Gastrocnemius medialis (tissue), 4 donors: ENCODE measurements around the gene SVEP1. TPM values are rescaled to one million over a fixed set of nuclear protein-coding genes. Genes with fewer than 3 reads are reported as not detected.

Experiments
- ATAC-seq, 2 donors: fragments of 150-250 bp; one replicate each; pipeline ENCODE4 v1.9.1; 2016
- DNase-seq, 2 donors: peaks; one replicate each; pipeline ENCODE4 v3.0.0-alpha.2; 2019
- H3K27ac ChIP-seq, 4 donors: fragments of 200-600 bp; sonication (generic); 1 replicate in 1 of 4; 2 replicates in 3 of 4; pipeline ENCODE4 v1.5.1; 2016 to 2018; ENCODE audit warnings: mild to moderate bottlenecking in 2 of 4, moderate library complexity in 1 of 4
- H3K27me3 ChIP-seq, 3 donors: fragments of 200-600 bp; sonication (generic) in 2 of 3; 1 replicate in 1 of 3; 2 replicates in 2 of 3; pipeline versions ENCODE4 v1.5.1 to v1.6.0; 2016 to 2019; ENCODE audit warnings: mild to moderate bottlenecking in 1 of 3, moderate library complexity in 1 of 3
- H3K36me3 ChIP-seq, 2 donors: fragments of 200-600 bp; sonication (generic) in 1 of 2; one replicate each; pipeline ENCODE4 v1.5.1; 2017 to 2018
- H3K4me1 ChIP-seq, 2 donors: fragments of 200-600 bp; sonication (generic) in 1 of 2; one replicate each; pipeline ENCODE4 v1.5.1; 2016 to 2017; ENCODE audit warnings: mild to moderate bottlenecking in 2 of 2
- H3K4me3 ChIP-seq, 4 donors: fragments of 200-600 bp; sonication (generic) in 3 of 4; 1 replicate in 1 of 4; 2 replicates in 3 of 4; pipeline ENCODE4 v1.5.1; 2016 to 2019; ENCODE audit warnings: mild to moderate bottlenecking in 2 of 4
- H3K9me3 ChIP-seq, 3 donors: fragments of 200-600 bp; sonication (generic) in 2 of 3; 1 replicate in 1 of 3; 2 replicates in 2 of 3; pipeline ENCODE4 v1.5.1; 2016 to 2019
- POLR2A ChIP-seq, 2 donors: fragments of 450-650 bp; IDR thresholded peaks; one replicate each; pipeline ENCODE4 v1.6.1; 2017; ENCODE audit warnings: antibody characterized with exemption in 2 of 2, mild to moderate bottlenecking in 2 of 2, moderate library complexity in 2 of 2
- in situ Hi-C, 4 donors: fragments of 200-750 bp; cut with MboI; loops; one replicate each; pipeline versions ENCODE4 v1.15.0 to v1.8.0; 2017; ENCODE audit warnings: low sequenced_read_pairs in 4 of 4
- intact Hi-C: fragments of 100-400 bp; cut with DNase I; formaldehyde crosslinking; loops from one replicate; pipeline ENCODE4 v1.15.1; 2023; ENCODE audit warnings: low total_unique reads
- total RNA-seq, 4 donors: library from RNA; depleted of rRNA; stranded (reverse); fragments of >200 nt; gene quantifications; one replicate each; pipeline versions ENCODE4 v1.1.0 to v1.2.3, GENCODE V29; 2016
- TF ChIP-seq, protein P1 (sequence below), 5 experiments: fragments of 450-650 bp in 3 of 5; fragments of 200-600 bp in 2 of 5; sonication (generic) in 2 of 5; IDR thresholded peaks in 4 of 5; conservative IDR thresholded peaks in 1 of 5; 1 replicate in 4 of 5; 2 replicates in 1 of 5; pipeline ENCODE4 v1.5.1; 2016 to 2019; ENCODE audit warnings: antibody characterized with exemption in 5 of 5, mild to moderate bottlenecking in 3 of 5, moderate library complexity in 3 of 5

The SVEP1 gene
- total RNA-seq, 4 donors from 2014 or later: 3.8 to 10.3 (median 6.5) TPM

DNA sequence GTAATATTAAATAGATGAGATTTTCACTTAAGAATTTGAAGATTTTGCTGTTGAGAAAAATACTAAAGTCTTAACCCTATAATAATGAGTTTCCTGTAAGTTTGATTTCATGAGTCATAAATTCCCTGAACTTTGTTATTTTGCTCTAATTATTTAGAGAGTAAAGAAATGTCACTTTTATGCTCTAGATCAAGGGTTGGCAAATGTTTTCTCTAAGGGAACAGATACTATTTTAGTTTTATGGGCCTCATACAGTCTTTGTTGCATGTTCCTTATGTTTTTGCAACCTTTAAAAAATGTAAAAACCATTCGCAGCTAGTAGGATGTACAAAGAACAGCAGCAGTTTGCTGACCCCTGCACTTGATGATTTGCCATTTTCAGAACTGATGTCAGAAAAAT lies 241.4 kb downstream of the SVEP1 start:
- intact Hi-C loops (no loop called here), in situ Hi-C loops (no loop called here)
- TF ChIP-seq POLR2A (IDR thresholded peaks at IDR 0.05): no peak
- TF ChIP-seq, protein P1, sequence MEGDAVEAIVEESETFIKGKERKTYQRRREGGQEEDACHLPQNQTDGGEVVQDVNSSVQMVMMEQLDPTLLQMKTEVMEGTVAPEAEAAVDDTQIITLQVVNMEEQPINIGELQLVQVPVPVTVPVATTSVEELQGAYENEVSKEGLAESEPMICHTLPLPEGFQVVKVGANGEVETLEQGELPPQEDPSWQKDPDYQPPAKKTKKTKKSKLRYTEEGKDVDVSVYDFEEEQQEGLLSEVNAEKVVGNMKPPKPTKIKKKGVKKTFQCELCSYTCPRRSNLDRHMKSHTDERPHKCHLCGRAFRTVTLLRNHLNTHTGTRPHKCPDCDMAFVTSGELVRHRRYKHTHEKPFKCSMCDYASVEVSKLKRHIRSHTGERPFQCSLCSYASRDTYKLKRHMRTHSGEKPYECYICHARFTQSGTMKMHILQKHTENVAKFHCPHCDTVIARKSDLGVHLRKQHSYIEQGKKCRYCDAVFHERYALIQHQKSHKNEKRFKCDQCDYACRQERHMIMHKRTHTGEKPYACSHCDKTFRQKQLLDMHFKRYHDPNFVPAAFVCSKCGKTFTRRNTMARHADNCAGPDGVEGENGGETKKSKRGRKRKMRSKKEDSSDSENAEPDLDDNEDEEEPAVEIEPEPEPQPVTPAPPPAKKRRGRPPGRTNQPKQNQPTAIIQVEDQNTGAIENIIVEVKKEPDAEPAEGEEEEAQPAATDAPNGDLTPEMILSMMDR (IDR thresholded peaks at IDR 0.05 in 4 of 5, conservative IDR thresholded peaks at IDR 0.05 in 1 of 5): no peak
- no peak for DNase-seq
- Histone ChIP-seq H3K27me3 (no peaks in the 10 kb centered on the region), H3K4me1 (no peaks in the 10 kb centered on the region), H3K9me3 (no peaks in the 10 kb centered on the region), H3K27ac (no peak overlapping the region), H3K4me3 (no peak overlapping the region), H3K36me3 (no peaks in the 10 kb centered on the region)
- ATAC-seq: no peak

DNA sequence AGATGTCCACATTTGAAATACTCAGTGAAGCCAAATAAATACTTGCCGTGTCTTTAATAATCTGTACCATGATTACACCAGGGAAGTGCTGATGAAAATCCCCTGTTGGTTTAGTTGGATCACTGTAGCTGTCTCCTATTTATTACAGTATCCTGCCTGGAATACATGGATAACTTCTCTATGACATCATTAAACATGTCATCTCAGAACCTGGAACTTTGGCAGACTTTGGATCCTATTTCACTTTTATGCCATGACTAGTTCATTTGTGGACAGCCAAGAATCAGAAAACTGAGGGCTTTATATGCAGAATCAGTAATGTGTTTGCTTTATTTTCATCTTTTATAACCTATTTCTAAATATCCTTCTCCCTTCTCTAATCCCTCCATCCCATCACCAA lies 241.8 kb downstream of the SVEP1 start, which contains the start of gene TXNDC8:
TXNDC8 (minus strand) TSS at position 137 of the 400 bp plus-strand sequence.
- in situ Hi-C loops: no loop called here
- H3K4me3 ChIP-seq: no peak within 1 kb of the TSS
- no peaks in the 10 kb centered on the region for H3K9me3 ChIP-seq
- H3K27ac ChIP-seq: no peak within 1 kb of the TSS
- H3K27me3 ChIP-seq: no peaks in the 10 kb centered on the region
- no peak for ATAC-seq
- TF ChIP-seq, protein P1 (IDR thresholded peaks at IDR 0.05 in 4 of 5, conservative IDR thresholded peaks at IDR 0.05 in 1 of 5): no peak
- no peak for TF ChIP-seq POLR2A (IDR thresholded peaks at IDR 0.05)
- no peaks in the 10 kb centered on the region for H3K36me3 ChIP-seq
- intact Hi-C loops: no loop called here
- no peak for DNase-seq
- H3K4me1 ChIP-seq: no peaks in the 10 kb centered on the region

DNA sequence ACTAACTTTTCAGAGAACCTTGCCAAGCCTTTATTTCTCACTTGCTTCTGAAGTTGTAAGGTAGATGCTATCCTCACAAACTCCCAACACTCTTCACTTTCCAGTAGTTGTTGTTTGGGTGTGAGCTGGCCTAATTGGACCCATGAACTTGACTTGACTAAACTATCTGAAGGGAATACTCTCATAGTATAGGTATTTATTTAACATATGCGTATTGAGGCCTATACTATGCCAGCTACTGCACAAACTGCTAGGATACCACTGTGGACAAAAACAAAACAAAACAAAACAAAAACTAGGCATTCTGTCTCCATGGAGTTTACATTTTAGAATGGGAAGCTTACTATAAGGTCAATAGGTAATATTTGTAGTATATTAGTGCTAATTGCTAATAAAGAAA lies 243.2 kb downstream of the SVEP1 start:
- no peaks in the 10 kb centered on the region for H3K27me3 ChIP-seq
- no peaks in the 10 kb centered on the region for H3K4me1 ChIP-seq
- no peak overlapping the region for H3K4me3 ChIP-seq
- ATAC-seq (no peak), DNase-seq (no peak)
- in situ Hi-C loops (no loop called here), intact Hi-C loops (no loop called here)
- TF ChIP-seq, protein P1 (IDR thresholded peaks at IDR 0.05 in 4 of 5, conservative IDR thresholded peaks at IDR 0.05 in 1 of 5): no peak
- no peak for TF ChIP-seq POLR2A (IDR thresholded peaks at IDR 0.05)
- H3K9me3 ChIP-seq: no peaks in the 10 kb centered on the region
- no peaks in the 10 kb centered on the region for H3K36me3 ChIP-seq
- H3K27ac ChIP-seq: no peak overlapping the region

DNA sequence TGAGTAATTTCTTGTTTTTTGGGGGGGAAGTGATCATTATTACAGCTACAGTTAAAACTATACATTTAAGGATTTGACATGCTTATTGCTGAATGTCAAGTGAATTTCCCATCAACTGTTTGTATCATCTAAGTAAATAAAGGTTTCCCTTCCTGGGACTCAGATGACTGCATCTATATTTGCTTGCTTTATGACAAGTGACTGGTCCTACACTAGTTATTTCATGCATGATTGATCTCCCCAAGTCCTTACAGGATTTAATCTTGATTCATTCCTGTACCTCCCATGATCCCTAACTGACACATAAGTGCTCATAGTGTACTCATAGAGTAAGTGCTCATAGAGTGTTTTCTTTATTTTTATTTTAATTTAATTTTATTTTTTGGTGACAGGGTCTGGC lies 244.7 kb downstream of the SVEP1 start:
- no peak for TF ChIP-seq POLR2A (IDR thresholded peaks at IDR 0.05)
- TF ChIP-seq, protein P1 (IDR thresholded peaks at IDR 0.05 in 4 of 5, conservative IDR thresholded peaks at IDR 0.05 in 1 of 5): no peak
- DNase-seq (no peak), ATAC-seq (no peak)
- H3K27ac ChIP-seq: no peak overlapping the region
- in situ Hi-C loops: no loop called here
- no peaks in the 10 kb centered on the region for H3K9me3 ChIP-seq
- intact Hi-C loops: no loop called here
- H3K4me1 ChIP-seq: no peaks in the 10 kb centered on the region
- H3K36me3 ChIP-seq: no peaks in the 10 kb centered on the region
- H3K27me3 ChIP-seq: no peaks in the 10 kb centered on the region
- no peak overlapping the region for H3K4me3 ChIP-seq

DNA sequence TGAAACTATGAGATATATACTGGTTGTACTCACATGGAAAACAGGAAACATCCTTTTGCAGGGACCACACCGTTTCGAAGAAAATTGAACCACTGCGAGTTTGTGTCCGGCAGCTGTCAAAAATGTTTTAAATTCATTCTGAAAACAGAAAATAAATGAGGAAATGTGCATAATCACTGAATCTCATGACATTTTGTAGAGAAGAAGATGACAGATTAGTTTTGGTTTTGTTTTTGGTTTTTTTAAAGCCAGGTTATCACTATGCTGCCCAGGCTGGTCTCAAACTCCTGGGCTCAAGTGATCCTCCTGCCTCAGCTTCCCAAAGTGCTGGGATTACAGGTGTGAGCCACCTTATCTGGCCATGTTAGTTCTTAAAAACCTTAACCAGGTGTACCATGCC lies 245.4 kb downstream of the SVEP1 start:
- intact Hi-C loops (no loop called here), in situ Hi-C loops (no loop called here)
- Histone ChIP-seq H3K9me3 (no peaks in the 10 kb centered on the region), H3K27me3 (no peaks in the 10 kb centered on the region), H3K4me3 (no peak overlapping the region), H3K27ac (no peak overlapping the region), H3K4me1 (no peaks in the 10 kb centered on the region), H3K36me3 (no peaks in the 10 kb centered on the region)
- ATAC-seq: no peak
- no peak for TF ChIP-seq POLR2A (IDR thresholded peaks at IDR 0.05)
- TF ChIP-seq, protein P1 (IDR thresholded peaks at IDR 0.05 in 4 of 5, conservative IDR thresholded peaks at IDR 0.05 in 1 of 5): no peak
- DNase-seq: no peak
